GM15510 (cell line): ENCODE results near the gene DIAPH1.

Experiments used
- POLR2A ChIP-seq: IDR thresholded peaks from 3 replicates; pipeline ENCODE4 v1.6.1; 2011; ENCODE audit warnings: borderline replicate concordance; ENCODE audit not compliant: insufficient read length; ENCODE audit errors: extremely low read depth

The DIAPH1 gene

DNA sequence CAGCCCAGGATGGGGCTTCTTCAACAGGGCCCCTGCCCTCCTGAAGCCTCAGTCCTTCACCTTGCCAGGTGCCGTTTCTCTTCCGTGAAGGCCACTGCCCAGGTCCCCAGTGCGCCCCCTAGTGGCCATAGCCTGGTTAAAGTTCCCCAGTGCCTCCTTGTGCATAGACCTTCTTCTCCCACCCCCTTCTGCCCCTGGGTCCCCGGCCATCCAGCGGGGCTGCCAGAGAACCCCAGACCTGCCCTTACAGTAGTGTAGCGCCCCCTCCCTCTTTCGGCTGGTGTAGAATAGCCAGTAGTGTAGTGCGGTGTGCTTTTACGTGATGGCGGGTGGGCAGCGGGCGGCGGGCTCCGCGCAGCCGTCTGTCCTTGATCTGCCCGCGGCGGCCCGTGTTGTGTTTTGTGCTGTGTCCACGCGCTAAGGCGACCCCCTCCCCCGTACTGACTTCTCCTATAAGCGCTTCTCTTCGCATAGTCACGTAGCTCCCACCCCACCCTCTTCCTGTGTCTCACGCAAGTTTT, 106.3 kb downstream of the DIAPH1 start:
- no peak for TF ChIP-seq POLR2A

GRCh38 chr5:141511771-141512325, 107.0 kb downstream of the DIAPH1 start:
- no peak for TF ChIP-seq POLR2A

- peak; percentile 71 for TF ChIP-seq POLR2A
Observed at GRCh38 chr5:141510850-141511601, 107.8 kb downstream of the DIAPH1 start.

DNA sequence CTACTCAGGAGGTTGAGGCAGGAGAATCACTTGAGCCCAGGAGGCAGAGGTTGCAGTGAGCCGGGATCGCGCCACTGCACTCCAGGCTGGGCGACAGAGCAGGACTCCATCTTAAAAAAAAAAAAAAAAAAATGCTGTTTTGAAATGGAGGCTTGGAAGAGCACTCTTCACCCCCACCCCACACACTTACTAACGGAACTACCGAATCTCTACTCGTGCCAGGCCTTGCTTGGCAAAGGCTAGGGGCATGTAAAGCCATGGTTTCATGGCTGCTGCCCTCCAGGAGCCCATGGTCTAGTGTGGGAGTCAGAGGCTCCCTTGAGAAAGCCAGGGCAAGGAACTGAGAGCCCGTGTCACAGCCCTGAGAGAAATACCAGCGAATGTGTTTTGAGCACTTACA, 108.6 kb downstream of the DIAPH1 start:
- no peak for TF ChIP-seq POLR2A

DNA sequence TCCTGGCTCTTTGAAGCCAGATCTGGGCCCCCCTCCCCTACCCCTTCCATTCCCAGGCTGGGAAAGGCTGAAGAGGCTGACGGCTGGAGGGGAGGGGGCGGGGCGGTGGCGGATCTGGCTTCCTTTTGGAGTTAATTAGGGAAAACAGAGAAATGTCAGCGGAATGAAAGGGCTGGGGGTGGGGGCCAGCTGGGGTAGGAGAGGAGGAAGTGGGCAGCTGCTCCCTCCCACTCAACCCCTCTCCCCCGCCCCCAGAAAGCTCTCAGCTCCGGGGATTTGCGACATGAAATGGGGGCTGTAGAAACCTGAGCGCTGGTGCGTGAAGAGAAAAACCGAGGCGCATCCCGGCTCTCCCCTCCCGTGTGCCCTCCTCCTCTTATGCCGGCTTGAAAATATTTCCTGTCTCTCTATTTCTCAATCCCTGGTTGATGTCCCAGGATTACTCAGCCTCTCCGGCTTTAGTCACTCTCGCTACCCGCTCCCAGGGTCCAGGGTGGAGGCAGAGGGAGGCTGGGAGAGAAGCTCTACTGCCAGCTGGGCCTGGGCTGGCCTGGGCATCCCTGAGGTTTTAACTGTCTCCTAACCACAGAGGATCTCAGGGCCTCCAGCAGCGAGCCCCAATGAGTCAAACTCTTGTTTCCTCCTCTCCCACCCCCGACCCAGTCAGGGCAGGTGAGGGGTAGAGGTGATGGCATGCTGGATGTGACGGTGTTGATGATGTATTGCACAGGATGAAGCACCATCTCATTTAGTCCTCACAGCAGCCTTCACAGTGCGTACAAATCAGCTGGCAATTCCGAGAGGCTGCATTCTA, 109.8 kb downstream of the DIAPH1 start:
- TF ChIP-seq POLR2A, result no peak

- no peak for TF ChIP-seq POLR2A
Observed at GRCh38 chr5:141508440-141508797, 110.4 kb downstream of the DIAPH1 start.

DNA sequence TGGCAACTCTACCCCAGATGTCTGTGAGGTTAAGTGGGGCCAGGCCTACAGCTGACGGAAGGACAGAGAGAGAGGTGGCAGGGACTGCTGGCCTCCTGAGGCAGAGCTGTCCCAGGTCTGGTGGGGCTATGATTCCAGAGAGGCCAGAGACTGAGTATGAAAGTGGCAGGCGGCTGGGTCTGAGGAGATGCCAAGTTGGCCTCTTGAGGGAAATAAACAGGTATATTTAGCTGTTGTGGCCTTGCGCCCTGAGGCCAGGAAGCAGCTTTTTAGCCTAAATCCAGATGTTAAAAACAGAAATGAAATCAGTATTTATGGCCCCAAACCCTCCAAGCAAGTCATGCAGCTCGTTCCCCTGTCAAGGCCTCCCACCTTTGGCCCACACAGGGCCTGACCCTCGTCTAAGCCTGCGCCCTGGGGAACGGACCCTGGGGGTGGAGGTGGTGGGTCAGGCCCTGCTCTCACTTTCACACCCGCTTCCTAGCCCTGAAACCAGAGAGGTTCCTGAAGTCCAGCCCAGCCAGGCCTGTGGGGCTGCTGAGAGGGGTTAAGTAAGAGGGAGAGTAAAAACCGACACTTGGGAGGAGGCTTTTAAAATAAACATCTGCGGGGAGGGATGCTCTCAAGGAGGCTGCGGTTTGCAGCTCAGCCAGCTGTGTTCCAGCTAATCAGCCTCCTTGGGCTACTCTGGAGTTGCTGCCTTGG, 111.3 kb downstream of the DIAPH1 start:
- peak; percentile 11 for TF ChIP-seq POLR2A

DNA sequence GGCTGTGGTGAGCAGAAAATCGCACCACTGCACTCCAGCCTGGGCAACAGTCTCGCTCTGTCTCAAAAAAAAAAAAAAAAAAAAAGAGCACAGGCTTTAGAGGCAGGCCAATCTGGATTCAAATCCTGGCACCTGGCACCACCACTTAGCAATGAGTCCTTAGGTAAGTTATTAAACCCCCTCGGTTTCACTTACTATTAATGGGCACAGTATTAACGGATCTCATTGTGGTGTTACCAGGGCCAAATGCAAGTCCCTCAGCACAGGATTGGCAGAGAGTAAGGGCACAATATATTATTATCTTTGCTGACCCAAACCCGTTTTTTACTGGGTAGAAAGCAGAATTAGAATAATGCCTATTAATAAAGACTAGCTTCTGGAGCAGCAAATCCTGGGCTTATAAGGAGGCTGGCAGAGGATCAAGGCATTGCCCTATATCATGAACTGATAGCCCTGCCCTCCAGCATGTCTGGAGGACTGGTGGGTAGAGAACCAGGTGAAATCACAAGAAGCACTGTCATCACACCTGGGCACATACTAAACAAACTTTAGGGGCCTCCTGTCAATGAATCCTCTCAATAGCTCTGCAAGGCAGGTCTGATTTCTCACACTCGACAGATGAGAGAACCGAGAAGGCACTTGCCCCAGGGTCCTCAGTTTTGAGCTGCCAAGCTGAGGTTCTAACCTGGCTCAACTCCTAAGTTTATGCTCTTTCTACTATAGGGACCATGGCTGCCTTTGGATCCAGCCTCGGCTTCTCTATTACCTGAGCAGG, 112.2 kb downstream of the DIAPH1 start:
- no peak for TF ChIP-seq POLR2A

GRCh38 chr5:141504216-141504615, 114.6 kb downstream of the DIAPH1 start:
- no peak for TF ChIP-seq POLR2A

DNA sequence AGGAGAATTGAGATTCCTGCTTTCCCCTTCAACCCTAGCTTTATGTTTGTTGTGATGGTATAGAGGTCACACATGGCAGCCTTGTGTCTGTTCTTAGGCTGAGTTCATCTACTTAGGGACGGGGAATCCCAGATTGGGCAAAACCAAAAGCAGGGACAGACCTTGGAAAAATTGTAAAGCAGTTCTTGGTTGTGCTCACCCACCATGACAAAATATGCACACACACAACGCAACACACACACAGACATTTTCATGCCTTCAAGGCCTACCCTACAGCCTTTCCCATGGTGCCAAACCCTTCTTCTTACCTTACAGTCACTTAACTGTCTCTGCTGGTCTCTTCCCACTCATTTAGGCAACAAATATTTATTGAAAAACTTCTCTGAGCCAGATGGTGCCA, 115.1 kb downstream of the DIAPH1 start:
- no peak for TF ChIP-seq POLR2A

GRCh38 chr5:141501761-141502160, 117.0 kb downstream of the DIAPH1 start:
- TF ChIP-seq POLR2A, result no peak

DNA sequence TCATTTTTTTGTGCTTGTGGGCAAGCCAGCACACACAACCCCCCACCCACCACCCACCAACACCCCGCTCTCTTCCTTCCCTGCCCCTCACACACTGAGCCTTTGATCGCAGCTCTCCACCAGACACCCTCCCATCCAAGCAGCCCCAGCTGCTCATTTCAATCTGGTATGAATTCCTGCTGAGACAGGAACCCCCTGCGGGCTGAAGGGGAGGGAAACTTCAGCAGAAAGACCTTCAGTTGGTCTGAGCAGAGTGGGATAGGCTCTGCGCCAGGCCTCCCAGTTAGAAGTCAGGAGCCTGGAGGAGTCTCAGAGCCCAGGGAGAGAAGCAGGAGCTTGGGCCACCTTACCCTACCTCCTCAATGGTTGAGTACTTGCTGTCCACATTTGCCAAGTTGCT, 122.8 kb downstream of the DIAPH1 start:
- no peak for TF ChIP-seq POLR2A

GRCh38 chr5:141495453-141495811, 123.4 kb downstream of the DIAPH1 start:
- TF ChIP-seq POLR2A, result no peak

GRCh38 chr5:141494761-141495452, 123.9 kb downstream of the DIAPH1 start:
- TF ChIP-seq POLR2A, result no peak
